HG03521 (cell line): ENCODE results near the gene AFF3.

Experiments used
- ATAC-seq: cut with Tn5 transposase; IDR thresholded peaks from one replicate; pipeline ENCODE4 v1.9.1; 2021; ENCODE audit warnings: mild to moderate bottlenecking, moderate library complexity; ENCODE audit not compliant: unreplicated experiment

AFF3 gene

GRCh38 chr2:100016756-100017155, 125.6 kb downstream of the AFF3 start:
- ATAC-seq = no peak

- no peak for ATAC-seq
These were observed 126.5 kb downstream of the AFF3 start for GRCh38 chr2:100015849-100016248.

GRCh38 chr2:100013892-100014677, 128.3 kb downstream of the AFF3 start:
- ATAC-seq = no peak

GRCh38 chr2:100012561-100012960, 129.8 kb downstream of the AFF3 start:
- no peak for ATAC-seq

- ATAC-seq = no peak
These were observed 131.1 kb downstream of the AFF3 start for GRCh38 chr2:100011272-100011731.

- ATAC-seq = no peak
These were observed 131.8 kb downstream of the AFF3 start for GRCh38 chr2:100010606-100011005.

- ATAC-seq = no peak
These were observed 132.6 kb downstream of the AFF3 start for GRCh38 chr2:100009743-100010142.

GRCh38 chr2:100008956-100009355, 133.4 kb downstream of the AFF3 start:
- no peak for ATAC-seq

GRCh38 chr2:100006516-100006915, 135.9 kb downstream of the AFF3 start:
- no peak for ATAC-seq

GRCh38 chr2:100004959-100005387, 137.4 kb downstream of the AFF3 start:
- ATAC-seq = no peak

- ATAC-seq = no peak
These were observed 138.0 kb downstream of the AFF3 start for GRCh38 chr2:100004348-100004884.

GRCh38 chr2:100002059-100002458, 140.3 kb downstream of the AFF3 start:
- no peak for ATAC-seq

GRCh38 chr2:100000915-100001707, 141.3 kb downstream of the AFF3 start:
- ATAC-seq = no peak

GRCh38 chr2:99998651-99999320, 143.6 kb downstream of the AFF3 start:
- no peak for ATAC-seq

GRCh38 chr2:99989905-99990304, 152.5 kb downstream of the AFF3 start:
- ATAC-seq = no peak

GRCh38 chr2:99988599-99988998, 153.8 kb downstream of the AFF3 start:
- ATAC-seq = no peak

GRCh38 chr2:99987160-99987559, 155.2 kb downstream of the AFF3 start:
- no peak for ATAC-seq

- ATAC-seq = no peak
These were observed 157.4 kb downstream of the AFF3 start for GRCh38 chr2:99984799-99985515.

- no peak for ATAC-seq
These were observed 159.6 kb downstream of the AFF3 start for GRCh38 chr2:99982744-99983143.

GRCh38 chr2:99981840-99982239, 160.6 kb downstream of the AFF3 start:
- no peak for ATAC-seq

- ATAC-seq = no peak
These were observed 162.2 kb downstream of the AFF3 start for GRCh38 chr2:99980176-99980575.
